GM21526 (cell line): ENCODE data around the gene MAD1L1.
"Not testable (repeated sequence)": the region's sequence is repeated elsewhere in the genome, so short reads cannot be mapped to it uniquely, and the experiment has no call there.

Source experiments
- ATAC-seq: cut with Tn5 transposase; IDR thresholded peaks from one replicate; pipeline ENCODE4 v1.9.1; 2021; ENCODE audit warnings: moderate library complexity; ENCODE audit not compliant: unreplicated experiment, low FRiP score

Gene MAD1L1

DNA sequence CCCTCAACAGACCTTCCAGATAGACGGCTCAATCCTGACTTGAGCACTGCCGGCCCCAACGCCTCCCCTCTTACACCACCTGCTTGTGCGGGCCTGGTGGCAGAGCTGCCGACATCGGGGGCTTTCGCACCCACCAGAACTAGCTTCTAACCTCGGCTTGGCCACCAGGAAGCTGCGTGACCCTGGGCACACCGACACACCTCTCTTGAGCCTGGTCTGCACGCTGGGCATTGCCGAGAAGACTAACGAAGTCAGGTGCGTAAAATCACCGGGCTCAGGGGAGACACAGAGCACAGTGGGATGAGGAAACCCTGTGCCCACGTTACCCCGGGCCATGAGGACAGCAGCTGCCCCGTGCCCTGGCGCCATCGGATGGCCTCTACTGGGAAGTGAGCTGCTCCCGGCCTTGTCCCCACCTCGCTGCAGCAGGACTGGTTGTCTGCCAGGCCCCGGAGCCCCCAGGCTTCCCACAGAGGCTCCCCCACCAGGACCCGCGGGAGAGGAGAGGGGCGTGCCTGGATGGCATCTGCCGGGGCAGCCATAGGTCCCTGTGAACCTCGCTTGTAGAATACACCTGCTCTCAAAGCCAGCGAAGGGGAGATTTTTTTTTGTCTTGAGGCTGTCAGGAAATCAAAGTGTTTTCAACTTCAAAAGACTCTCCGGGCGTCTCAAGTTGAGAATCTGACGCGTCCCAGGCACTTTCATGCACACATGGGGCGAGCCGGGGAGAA is 408.4 kb downstream of the MAD1L1 start:
- ATAC-seq, result not testable (repeated sequence)

DNA sequence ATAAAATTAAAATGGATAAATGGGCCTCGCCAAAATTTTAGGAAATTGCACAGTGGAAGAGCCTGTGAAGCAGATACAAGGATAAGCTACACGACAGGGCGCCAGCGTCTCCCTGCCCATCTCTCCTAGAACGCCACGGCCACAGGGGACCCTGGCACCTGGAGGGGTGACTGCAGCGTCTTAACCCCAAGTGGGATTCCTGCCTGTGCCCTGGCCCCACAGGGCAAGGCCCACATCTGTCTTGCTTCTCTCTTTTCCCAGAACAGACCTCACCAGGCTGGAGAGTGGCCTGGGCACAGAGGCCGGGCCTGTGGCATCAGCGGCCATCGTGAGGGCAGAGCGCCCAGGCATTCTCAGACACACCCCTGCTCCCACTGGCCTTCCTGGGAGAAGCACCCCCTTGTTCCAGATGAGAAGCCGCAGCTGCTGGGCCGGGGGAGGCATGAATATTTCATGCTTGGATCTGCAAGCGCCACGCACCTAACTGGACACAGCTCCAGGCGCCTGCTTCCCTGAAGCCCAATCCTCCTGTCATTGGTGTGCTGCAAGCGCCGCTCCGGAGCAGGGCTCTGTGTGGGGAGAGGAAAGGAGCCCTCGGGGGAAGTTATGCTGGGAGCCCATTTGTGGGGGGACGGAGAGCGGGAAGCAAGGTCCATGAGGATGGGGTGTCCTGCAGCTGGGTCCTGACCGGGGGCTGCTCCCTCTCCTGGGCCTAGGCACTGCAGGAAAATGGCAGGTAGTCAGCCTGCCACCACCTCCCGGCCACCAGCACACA is 409.2 kb downstream of the MAD1L1 start:
- ATAC-seq, result no peak

DNA sequence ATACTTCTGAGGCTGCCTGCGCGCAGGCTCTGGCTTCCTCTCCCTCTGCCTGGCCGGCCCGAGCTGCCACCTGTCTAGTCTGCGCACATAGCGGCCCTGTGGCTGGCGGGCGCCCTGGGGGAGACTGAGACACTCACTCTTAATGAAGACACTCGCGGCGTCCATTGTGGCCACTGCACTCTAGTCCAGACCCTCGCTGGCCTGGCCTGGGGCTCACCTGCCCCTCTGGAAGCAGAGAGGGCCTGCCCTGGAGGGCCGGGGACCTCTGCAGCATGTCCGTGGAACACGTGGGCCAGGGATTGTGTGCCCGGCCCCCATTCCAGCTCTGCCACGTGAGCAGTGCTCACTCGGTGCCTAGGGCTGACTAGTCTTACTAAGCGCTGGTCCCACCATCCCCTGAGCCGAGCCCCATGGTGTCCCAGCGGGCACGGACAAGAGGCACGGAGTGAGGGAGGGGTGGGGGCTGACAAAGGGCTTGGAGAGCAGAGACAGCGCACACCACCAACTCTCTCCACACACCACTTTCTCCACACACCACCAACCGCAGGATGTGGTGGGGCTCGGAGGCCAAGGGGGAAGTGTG is 413.4 kb downstream of the MAD1L1 start:
- no peak for ATAC-seq

DNA sequence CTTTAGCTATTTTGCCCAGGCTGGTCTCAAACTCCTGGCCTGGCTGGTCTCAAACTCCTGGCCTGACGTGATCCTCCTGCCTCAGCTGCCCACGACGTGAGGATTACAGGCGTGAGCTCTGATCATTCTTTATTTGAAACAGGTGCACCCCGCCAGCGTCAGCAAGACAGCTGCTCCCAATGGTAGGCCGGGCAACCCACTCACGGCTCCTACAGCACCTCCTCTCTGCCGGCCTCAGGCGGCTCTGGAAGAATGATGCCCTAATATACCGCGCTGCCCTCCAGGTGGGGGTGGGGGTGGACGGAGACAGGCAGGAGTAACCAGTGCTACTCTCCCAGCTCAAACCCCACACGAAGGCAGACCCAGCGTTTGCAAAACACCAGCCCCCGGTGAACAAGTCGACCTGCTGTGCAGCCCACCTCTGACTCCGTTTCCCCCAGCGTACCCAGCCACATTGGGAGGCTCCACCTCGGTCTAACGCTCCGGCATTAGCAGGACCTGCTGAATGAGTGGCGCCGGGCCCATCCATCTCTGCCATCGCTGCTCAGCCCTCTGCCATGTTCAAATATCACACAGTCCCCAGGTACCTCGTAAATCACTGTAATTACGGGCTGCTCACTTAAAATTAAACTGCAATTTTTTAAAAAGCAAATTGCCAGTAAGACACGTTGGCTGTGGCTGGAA is 414.0 kb downstream of the MAD1L1 start:
- ATAC-seq, result no peak

DNA sequence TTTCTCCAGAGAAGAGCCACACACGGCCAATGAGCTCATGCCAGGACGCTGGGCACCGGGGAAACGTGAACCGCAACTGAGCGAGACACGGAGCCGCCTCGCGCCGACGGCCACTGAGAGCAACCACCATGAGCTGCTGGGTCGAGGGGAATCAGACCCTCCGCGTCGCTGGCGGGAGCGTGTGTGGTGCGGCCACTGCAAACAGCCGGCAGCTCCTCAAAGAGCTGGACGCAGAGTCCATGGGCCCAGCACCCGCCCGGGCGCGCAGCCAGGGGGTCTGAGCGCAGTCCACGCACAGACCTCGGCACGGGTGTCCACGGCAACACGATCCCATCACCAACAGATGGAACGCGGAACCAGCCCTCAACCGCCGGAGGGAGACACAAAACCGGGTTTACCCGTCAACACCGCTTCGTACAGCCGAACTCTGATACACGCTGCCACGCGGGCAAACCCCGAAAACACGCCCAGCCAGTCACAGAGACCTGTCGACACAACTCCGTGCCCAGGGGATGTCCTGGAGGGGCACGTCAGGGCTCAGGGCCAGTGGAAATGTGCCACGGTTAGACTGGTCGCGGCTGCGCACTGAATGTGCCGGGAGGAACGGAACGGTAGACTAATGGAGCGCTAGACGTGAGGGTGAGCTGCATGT is 415.6 kb downstream of the MAD1L1 start:
- ATAC-seq, result no peak

DNA sequence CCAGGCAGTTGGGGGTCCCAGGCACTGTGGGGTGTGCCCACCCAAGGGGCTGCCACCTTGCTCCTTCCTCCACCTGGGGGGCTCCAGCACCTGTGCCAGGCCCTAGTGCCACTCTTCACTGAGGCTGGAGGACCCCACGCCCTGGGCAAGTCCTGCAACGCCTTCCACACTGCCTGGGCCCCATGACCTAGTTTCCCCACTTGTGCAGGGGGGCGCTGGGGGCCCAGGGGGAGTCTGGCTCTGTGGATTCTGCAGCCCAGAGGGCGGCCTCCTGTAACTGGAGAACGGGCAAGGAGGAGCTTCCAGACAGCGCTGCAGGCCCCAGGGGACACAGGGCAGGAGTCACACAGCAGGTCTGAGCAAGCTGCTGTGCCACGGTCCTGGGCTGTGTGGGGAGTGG is 416.3 kb downstream of the MAD1L1 start:
- ATAC-seq, result not testable (repeated sequence)

DNA sequence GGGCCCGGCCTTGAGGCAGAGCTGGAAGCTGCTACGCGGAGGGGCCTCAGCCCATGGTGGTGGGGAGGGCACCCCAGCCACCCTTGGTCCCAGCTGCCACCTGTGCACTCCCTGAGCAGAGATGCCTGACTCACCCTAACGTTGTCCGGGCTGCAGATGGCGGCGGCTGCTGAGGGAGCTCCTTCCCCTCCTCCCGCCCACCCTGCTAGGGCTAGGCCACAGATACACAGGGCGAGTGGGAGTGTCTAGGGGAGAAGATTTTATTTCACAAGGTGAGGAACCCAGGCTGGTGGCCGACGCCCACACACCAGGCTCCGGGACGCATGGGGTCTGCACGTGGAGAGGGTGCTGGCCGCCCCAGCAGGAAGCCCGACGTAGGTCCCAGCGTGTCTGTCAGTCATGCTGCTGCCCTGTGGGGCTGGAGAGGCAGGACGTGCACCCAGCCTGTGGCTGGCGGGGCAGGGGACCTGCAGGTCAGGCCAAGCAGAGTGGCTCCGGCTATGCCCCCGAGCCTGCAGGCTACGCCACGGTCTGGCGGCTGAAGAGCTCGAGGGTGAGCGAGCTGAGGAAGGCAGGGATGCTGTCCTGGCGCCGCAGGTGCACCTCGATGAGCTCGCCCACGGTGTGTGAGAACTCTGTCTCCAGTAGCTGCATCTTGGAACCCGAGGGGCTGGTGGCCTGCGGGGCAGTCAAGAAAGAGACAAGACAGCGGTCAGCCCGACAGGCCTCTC is 417.0 kb downstream of the MAD1L1 start:
- ATAC-seq, result not testable (repeated sequence)

DNA sequence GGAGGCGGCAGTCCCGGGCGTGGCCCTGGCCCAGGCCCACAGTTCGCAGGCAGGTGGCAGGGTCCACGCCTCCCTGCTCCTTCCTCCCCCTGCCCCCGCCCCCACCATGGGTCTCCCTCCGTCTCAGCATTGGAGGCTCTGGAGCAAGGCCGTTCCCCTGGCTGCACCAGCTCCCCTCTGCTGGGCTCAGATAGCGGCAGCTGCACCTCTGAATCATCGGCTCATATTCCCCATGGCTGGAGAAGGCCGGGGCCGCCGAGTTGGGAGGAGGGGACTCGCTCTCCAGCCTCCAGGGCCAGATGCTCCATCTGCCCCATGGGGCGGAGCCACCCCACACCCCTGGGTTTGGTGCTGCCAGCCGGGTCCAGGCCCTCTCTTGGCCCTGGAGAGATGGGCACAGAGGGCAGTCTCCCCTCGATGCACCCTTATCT is 417.7 kb downstream of the MAD1L1 start:
- no peak for ATAC-seq

DNA sequence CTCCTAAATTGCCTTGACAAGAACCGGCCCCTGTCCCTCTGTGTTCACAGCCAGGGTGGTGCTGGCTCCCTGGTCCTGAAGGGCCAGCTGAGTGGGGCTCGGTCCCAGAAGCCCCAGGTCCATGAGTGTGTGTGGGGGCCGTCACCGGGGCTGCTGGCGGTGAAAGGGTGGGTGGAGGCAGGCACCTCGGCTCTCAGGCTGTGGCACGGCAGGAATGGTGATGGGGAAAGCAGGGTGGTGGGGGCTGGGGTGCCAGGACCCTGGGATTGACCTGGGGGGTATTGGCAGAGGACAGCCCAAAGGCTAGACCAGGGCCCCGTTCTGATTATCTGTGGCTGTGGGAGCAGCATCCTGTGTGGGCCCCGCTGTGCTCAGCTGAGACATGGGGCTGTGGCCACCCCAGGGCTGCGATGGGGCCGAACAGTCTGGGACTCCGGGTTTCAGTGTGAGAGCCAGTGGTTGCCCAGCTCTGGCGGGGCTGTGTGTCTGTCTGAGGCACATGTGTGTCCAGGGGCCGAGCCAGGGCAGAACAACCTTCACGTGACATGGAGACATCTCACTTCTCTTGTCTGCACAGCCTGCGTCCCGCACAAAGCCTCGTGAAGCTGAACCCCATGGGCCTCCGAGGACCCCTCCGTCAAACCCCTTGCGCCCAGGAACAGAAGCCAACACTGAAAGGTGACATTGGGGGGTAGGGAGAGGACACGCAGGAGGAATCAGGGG is 418.5 kb downstream of the MAD1L1 start:
- ATAC-seq, result no peak

DNA sequence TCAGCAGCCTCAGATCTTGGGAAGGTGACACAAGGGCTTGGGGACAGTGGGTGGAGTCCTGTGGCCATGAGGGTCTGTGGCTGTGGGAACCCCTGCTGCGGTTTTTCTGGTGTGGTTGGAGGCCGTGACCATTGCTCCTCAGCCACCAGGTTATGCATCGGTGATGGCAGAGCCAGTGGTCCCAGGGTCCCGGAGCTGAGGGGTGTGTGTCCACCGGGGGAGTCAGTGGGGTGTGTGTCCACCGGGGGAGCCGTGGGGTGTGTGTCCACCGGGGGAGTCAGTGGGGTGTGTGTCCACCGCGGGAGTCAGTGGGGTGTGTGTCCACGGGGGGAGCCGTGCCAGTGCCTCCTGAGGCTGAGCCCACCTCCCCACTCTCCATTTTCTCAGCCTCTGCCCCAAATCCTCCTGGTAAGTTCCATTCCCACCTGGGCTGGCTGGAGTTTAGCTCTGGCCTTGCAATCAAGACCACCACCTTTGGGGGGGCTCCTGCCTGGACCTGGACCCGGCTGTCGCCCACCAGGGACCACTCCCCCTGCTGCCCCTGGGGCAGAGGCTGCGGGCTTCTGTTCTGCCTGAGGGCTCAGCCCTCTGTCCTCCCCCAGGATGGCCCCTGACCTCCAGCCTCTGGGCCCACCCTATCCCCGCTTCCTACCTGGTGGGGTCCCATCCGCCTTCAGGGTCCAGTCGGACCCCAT is 419.2 kb downstream of the MAD1L1 start:
- no peak for ATAC-seq

DNA sequence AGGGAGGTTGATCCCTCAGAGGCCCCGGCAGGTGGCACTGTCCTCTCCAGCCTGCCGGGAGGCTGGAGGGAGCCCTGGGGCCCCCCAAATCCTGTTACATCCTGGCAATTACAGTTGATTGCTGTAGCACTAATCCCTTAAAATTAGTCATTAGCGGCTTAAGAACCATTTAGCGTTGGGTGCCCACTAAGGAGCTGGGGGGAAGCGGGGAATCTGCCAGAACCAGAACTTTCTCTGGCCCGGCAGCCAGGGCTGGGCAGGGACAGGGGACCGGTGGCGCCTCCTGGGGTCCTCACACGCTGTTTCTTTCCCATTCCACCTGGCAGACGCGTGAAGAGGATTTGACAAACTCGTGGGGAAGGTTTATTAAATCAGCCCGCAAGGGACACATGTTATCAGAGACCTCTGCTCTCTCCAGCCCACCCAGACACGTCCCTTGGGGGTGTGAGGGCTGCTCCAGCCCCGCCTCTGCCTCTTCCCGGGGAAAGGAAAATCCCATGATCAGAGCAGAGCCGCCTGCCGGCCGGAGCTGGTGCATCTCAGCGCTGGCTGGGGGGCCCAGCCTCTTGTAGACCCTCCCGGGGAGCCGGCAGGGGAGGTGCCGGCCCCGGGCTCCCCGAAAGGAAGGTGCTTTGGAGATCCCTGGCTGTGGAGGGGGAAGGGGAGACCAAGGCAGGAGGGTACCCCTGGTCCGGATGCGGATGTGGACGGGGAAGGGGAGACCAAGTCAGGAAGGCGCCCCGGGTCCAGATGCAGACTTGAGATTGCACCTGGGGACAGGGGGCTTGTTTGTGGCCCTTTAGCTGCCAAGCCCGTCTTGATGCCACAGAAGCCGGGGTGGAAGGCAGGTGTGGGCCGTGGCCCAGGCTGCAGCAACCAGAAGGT is 420.0 kb downstream of the MAD1L1 start:
- ATAC-seq, result no peak

DNA sequence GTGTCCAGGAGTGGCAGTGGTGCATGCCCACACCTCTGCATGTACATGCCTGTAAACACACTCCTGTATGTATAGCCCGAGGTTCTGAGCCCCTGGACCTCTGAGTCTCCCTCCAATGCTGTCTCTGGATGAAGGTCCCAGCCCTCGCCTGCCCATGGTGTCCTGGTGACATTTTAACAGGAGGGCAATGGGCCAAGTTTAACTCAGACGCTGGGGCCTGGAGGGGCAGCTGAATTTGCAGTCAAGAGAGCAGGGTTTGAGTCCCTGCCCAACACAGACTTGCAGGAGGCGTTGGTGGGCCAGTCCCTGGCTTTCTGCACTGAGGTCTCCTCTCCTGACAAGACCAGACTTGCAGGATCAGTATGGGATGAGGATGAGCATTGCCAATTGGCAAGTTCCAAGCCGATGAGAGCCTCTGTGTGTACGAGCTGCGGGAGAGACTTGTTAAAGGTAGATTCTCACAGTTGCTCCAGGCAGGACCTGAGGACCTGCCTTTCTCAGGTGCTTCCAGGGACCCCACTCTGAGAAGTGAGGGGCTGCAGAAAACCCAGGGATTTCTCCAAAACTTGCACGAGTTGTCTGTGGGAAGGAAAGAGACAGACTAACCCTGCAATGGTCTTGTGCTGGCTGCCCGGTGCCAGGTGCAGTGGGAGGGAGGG is 420.8 kb downstream of the MAD1L1 start:
- ATAC-seq, result no peak

DNA sequence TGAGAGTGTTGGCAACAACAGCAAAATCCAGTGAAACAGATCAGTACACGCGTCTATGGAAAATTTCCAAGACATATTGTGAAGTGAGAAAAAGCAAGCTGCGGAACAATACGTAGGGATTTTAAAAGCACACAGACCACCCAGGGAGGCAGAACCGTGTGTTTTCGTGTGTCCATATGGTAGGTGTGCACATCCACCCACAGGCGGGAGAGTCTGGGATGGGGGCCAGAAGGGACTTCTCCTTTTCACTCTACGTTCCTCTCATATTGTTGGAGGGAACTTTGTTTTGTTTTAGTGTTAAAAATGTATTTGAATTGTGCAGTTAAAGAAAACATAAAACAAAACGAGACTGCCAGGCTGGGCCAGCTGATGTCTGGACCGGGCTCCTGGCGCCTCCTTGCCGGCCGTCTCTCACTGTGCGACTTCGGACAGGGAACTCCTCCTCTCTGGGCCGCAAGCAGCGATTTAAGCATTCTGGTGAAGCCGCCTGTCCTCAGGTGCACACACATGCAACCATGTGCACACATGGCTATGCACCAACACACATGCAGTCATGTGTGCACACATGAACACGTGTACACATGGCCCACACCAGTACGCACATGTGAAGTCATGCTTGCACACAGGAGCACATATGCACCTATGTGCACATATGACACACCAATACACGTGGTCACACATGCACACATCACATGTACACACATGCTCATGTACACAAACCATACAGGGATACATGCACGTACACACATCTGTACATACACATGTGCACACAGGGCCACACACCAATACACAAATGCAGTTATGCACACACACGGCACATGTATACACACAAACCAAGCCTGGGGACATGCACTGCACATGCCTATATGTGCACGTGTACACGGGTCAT is 421.5 kb downstream of the MAD1L1 start:
- ATAC-seq, result no peak

DNA sequence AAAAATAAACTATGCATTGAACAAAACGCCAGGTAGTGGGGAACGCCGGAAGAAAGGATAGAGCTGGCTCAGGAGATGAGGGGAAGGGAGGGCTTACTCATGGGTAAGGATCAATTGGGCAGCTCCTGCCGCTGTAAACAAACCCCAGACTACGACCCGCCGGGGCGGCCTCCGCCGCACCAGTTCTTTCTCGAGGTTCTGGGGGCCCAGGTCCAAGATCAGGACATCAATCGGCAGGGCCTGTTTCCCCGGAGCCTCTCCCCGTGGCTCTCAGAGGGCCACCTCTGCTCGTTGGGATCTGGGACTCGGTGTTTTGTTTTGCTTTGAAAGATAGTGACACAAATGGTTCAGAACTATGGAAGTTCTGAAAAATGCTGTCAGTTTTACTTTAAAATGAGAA is 422.2 kb downstream of the MAD1L1 start:
- ATAC-seq, result no peak

DNA sequence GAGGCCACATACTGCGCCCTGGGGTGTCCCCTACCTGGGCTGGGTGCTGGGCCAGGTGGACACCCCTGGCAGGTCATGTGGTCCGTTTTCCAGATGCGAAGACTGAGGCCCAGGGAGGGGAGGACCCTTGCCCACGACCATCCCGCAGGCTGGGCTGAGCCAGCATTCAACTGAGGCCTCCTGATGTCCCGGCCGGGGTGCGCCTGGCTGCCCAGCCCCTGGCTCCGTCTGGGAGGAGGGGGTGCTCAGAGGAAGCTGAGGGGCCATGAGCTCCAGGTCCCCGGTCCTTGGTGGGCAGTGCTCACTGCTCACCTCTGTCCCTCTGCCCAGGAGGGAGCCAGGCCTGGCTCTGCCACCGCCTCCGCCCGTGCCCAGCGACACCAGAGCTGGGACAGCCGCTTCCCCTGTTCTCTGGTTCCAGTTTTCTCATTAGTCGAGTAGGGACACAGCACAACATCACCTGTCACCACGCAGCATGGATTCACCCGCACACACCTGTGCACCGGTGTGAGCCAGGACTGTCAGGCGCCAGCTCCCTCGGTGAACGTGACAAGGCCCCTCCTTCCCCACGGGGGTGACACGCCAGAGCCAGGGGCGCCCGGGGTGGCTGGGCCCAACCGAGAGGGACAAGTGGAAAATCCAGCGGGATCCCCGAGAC is 423.0 kb downstream of the MAD1L1 start:
- ATAC-seq, result no peak

DNA sequence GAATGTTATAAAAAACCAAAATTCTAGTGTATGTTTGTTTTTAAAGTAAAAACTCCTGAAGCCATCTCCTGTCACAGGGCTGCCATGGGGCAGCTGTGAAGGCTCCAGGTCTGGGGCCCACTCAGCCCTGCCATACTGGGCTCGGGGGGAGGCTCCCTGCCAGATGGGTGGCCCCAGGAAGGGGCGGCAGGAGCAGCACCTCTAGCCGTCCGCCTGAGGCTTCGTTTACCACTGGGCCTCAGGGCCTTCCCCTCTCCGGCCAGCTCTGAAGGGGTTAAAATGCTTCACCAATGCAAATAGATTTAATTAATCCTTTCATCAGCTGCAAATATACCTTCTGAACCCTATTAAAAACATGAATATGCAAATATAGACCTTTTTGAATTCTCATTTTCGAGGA is 423.7 kb downstream of the MAD1L1 start:
- no peak for ATAC-seq
